ENCODE data around the gene CHIC2.
"Not testable (repeated sequence)": the region's sequence is repeated elsewhere in the genome, so short reads cannot be mapped to it uniquely, and the experiment has no call there.

The CHIC2 gene

GRCh38 chr4:54061067-54061466 lies 3.3 kb downstream of the CHIC2 start:
- DNase-seq (ENCODE audit: low spot score): no peak

DNA sequence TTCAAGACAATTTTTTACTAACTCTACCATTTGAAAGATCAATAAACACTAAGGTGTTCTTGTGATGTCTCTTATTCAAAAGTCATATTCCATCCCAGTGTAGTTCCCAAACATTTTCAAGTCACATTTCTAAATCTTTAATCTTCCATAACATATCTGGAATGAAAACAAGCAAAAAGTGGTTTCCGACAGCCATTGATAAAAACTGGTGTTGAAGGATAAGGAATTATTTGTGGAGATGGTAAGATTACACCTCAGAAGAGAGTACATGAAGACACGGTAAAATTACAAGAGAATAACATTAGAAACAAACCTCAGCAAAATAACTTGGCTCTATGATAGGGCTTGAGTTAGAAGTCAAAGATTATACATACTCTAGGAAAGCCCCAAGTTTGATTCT lies 4.3 kb downstream of the CHIC2 start:
- no peak for DNase-seq (ENCODE audit: low spot score)

GRCh38 chr4:54058171-54058570 lies 6.2 kb downstream of the CHIC2 start:
- peak; percentile 11 for DNase-seq (ENCODE audit: low spot score)

DNA sequence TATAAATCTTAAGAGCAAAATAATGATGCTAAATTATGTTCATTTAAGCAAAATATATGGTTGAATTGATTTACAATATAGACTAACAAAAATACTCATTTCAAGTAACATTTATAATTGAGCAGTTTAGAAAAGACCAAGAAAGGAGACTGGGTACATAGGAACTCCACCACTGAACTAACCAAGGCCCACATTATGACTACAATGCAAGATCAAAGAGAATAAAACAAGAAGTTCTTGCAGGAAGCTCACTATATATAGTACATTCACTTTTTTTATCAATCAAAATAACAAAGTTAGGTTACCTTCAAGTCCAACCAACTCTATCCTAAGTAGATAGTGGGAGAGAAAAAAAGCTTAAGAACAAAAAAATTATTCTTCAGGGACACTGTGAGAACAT lies 8.0 kb downstream of the CHIC2 start:
- DNase-seq (ENCODE audit: low spot score): no peak

- no peak for DNase-seq (ENCODE audit: low spot score)
These were observed 8.9 kb downstream of the CHIC2 start for GRCh38 chr4:54055494-54055893.

DNA sequence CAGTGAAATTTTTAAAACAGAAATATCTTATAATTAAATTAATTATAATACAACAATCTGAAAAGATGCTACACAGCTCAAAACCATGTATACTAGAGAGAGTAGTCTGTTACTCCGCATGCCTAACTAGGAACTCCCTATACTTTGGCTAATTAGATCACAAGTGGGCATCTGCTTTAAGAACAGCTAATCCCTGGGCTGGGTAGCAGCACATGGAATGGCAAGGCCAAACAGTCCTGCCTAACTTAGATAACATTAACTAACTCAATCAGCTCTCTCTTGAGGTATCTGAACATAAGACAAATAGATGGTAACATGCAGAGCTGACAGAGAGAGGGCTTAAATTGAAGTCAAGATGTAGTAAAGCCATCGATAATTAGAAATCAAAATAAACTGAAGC lies 9.9 kb downstream of the CHIC2 start:
- no peak for DNase-seq (ENCODE audit: low spot score)

DNA sequence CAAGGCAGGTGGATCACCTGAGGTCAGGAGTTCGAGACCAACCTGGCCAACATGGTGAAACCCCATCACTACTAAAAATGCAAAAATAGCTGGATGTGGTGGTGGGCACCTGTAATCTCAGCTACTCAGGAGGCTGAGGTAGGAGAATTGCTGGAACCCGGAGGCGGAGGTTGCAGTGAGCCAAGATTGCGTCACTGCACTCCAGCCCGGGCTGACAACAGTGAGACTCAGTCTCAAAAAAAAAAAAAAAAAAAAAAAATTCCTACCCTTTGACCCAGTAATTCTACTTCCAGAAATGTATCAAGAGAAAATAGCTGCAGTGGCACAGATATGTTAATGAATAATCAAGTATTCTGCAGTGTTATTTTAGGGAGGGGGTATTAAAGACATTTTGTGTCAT lies 11.1 kb downstream of the CHIC2 start:
- DNase-seq (ENCODE audit: low spot score): not testable (repeated sequence)

DNA sequence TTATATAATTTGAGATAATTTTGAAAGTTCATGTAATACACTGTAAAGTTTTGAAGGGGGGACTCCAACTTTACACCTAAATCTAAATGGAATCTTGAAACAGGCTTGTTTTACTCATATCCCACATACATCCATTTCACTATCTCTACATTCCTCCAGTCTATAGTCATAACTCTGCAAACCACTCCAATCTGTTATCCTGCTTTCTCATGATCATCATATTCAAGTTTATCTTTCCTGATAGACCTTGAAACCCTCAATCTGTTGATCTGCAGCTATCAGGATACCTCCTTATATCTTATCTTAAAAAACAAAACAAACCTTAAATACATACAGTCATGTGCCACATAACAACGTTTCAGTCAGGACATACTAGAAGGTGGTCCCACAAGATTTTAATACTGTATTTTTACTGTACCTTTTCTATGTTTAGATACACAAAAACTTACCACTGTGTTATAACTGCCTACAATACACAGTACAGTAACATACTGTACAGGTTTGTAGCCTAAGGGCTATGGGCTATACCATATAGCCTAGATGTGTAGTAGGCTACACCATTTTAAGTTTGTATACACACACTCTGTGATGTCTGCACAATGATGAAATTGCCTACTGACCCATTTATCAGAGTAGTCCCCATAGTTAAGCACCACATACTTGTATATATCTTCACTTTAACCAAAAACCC lies 14.0 kb downstream of the CHIC2 start:
- no peak for DNase-seq (ENCODE audit: low spot score)

DNA sequence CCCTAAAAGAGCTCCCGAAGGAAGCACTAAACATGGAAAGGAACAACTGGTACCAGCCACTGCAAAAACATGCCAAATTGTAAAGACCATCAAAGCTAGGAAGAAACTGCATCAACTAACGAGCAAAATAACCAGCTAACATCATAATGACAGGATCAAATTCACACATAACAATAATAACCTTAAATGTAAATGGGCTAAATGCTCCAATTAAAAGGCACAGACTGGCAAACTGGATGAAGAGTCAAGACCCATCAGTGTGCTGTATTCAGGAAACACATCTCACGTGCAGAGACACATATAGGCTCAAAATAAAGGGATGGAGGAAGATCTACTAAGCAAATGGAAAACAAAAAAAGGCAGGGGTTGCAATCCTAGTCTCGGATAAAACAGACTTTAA lies 20.8 kb downstream of the CHIC2 start:
- DNase-seq (ENCODE audit: low spot score): not testable (repeated sequence)

DNA sequence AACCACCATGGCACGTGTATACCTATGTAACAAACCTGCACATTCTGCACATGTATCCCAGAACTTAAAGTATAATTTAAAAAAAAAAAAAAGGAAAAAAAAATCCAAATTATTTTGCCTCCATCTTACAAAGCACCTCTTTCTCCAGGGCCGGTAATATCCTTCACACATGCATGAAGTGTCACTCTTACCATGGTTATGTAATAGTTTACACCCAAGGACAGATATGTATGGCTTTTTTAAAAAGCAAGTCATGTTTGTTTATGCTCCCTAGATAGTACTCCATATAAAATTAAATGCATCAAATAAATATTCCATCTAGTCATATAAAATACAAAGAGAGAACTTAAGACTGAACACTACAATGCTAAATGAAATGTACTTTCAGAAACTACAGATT lies 22.5 kb downstream of the CHIC2 start:
- DNase-seq (ENCODE audit: low spot score): no peak

- no peak for DNase-seq (ENCODE audit: low spot score)
These were observed 23.3 kb downstream of the CHIC2 start for GRCh38 chr4:54041100-54041499.

DNA sequence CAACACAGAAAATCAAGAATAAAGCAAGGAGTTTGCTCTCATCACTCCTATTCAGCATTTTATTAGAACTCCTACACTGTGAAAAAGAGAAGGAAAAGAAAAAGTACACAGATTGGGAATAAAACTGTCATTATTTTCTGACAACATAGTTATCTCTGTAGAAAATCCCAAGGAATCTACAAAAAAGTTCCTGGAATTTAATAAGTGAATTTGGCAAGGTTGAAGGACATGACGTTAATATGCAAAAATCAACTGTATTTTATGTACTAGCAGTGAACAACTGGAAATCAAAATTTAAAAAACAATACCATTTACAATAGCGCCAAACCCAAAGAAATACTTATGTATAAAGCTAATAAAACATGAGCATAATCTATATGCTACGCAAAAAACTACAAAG lies 26.3 kb downstream of the CHIC2 start:
- DNase-seq (ENCODE audit: low spot score): no peak

- no peak for DNase-seq (ENCODE audit: low spot score)
These were observed 28.2 kb downstream of the CHIC2 start for GRCh38 chr4:54036184-54036583.

DNA sequence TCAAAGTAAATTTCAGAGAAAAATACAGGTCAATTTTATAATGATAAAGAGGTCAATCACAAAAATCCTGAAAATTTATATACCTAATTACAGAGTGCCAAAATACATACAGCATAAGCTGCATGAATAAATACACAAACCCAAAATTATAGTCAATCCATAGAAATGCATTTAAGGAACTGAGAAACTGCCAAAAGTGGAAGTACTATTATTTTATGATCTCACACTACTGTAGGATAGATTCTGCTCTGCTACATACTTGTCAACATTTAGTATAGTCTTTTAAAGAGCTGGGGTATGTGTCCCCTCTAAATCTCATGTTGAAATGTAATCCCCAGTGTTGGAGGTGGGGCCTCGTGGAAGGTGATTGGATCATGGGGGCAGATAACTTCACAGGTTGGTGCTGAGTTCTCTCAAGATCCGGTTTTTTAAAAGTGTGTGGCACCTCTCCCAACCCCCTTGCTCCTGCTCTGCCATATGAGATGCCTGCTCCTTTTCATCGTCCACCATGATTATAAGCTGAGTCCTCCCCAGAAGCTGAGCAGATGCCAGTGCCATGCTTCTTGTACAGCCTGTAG lies 31.8 kb downstream of the CHIC2 start:
- DNase-seq (ENCODE audit: low spot score): no peak

GRCh38 chr4:54027311-54027710 lies 37.1 kb downstream of the CHIC2 start:
- DNase-seq (ENCODE audit: low spot score): no peak

GRCh38 chr4:54025582-54025981 lies 38.8 kb downstream of the CHIC2 start:
- no peak for DNase-seq (ENCODE audit: low spot score)

GRCh38 chr4:54023019-54023418 lies 41.4 kb downstream of the CHIC2 start:
- DNase-seq (ENCODE audit: low spot score): not testable (repeated sequence)

- no peak for DNase-seq (ENCODE audit: low spot score)
These were observed 46.4 kb downstream of the CHIC2 start for GRCh38 chr4:54017974-54018373.

GRCh38 chr4:54017308-54017707 lies 47.1 kb downstream of the CHIC2 start:
- DNase-seq (ENCODE audit: low spot score): no peak

DNA sequence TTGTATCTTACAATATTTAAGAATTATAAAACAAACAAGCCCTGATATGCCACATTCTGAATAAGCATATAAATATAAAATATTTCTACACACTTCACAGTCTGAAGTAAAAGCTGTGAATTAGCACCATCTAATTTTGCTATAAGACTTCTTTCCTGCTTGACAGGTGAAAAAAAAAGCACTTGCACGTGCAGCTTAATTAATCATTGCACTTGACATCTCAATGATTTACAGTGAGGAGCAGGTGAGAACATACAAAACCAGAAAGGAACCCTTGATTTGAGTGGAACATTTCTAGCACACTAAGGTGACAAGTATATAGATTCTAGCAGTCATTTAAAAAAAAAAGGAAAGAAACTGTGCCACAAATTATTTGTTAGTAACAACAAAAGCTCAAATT lies 47.9 kb downstream of the CHIC2 start:
- no peak for DNase-seq (ENCODE audit: low spot score)

- no peak for DNase-seq (ENCODE audit: low spot score)
These were observed 48.9 kb downstream of the CHIC2 start for GRCh38 chr4:54015423-54016030.

DNA sequence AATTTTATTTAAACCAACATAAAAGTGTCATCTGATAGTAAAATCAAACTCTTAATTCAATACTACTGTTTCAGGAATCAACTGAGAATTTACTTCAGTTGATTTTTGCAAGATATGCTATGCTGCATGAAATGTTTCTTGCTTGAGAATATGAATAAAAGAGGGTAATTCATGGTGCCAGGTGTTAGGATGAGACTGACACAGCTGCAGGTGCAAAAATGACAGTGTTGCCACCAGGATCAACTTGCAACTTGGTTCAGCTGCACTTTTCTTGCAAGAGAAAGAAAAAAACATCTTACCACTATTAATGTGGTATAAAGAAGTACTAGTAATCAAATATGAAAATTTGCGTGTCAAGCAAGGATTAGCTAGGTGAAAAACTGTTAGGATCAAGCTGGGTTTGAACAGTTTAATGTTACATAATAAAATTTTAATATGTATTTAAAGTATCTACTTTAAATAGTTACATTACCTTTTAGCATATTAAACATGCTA lies 49.7 kb downstream of the CHIC2 start:
- DNase-seq (ENCODE audit: low spot score): no peak

DNA sequence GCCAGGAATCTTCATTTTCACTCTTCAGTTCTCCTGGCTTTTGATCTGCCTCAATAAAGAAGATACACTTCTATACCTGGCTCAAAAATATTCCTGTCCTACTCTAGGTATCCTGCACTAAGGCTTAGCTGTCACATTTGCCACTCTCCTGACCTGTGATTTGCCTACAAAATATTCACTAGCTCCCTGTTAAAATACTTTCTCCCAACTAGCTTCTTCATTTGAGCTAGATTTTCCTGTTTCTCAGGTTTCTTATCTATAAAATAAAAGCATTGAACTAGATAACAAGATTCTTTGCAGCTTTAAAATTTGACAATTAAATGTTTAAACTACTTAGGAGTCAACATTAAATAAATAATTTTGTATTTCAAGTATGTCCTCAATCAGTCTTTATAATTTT lies 53.2 kb downstream of the CHIC2 start:
- DNase-seq (ENCODE audit: low spot score): no peak

DNA sequence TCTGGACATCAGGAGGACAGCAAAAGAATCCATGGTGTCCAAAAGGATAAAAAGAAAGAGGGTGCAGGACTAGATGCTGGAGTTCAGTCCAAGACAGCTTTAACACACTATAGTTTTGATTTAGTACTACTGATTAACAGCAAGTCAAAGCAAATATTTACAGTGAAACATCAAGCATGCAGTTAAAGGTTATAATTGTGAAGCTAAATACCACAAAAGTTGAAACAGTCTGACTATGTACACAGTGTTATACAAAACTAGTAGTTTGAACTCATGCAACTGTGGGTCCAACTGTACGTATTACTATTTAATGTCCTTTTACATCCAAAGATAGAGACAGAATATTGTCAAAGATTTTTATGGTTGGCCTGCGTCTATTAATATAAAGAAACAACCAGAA lies 57.6 kb downstream of the CHIC2 start:
- no peak for DNase-seq (ENCODE audit: low spot score)

Data from CD4-positive, alpha-beta T cell treated with Interleukin-6 at 100 ng/mL for 8 hours (primary cell).